ENCODE measurements around the gene HSD17B2.

GRCh38 chr16:82135844-82136243 is 100.8 kb downstream of the HSD17B2 start:
- TF ChIP-seq CTCF (IDR thresholded peaks at IDR 0.05) (no peak), POLR2AphosphoS5 (IDR thresholded peaks at IDR 0.05) (no peak), POLR2A (IDR thresholded peaks at IDR 0.05) (no peak), EP300 (IDR thresholded peaks at IDR 0.05) (no peak)
